GM18861 (cell line): ENCODE results near the gene DNAJC11.
"Not testable (repeated sequence)": the region's sequence is repeated elsewhere in the genome, so short reads cannot be mapped to it uniquely, and the experiment has no call there.

Experiments used
- ATAC-seq: cut with Tn5 transposase; IDR thresholded peaks from one replicate; pipeline ENCODE4 v1.9.1; 2021; ENCODE audit not compliant: unreplicated experiment

The DNAJC11 gene

GRCh38 chr1:6601923-6602668 lies 99.5 kb downstream of the DNAJC11 start:
- ATAC-seq: peak; percentile 2

GRCh38 chr1:6601049-6601922 lies 100.3 kb downstream of the DNAJC11 start:
- ATAC-seq: peak; percentile 30

GRCh38 chr1:6600410-6601048 lies 101.1 kb downstream of the DNAJC11 start:
- no peak for ATAC-seq

GRCh38 chr1:6599991-6600390 lies 101.6 kb downstream of the DNAJC11 start:
- not testable (repeated sequence) for ATAC-seq

GRCh38 chr1:6599141-6599975 lies 102.3 kb downstream of the DNAJC11 start:
- no peak for ATAC-seq

GRCh38 chr1:6597777-6598131 lies 103.9 kb downstream of the DNAJC11 start:
- no peak for ATAC-seq

- no peak for ATAC-seq
Measured at GRCh38 chr1:6596886-6597776, 104.5 kb downstream of the DNAJC11 start.

GRCh38 chr1:6596351-6596750 lies 105.3 kb downstream of the DNAJC11 start:
- no peak for ATAC-seq

GRCh38 chr1:6594977-6595740 lies 106.5 kb downstream of the DNAJC11 start:
- no peak for ATAC-seq

GRCh38 chr1:6593810-6594209 lies 107.8 kb downstream of the DNAJC11 start:
- no peak for ATAC-seq

GRCh38 chr1:6592865-6593593 lies 108.6 kb downstream of the DNAJC11 start:
- no peak for ATAC-seq

- no peak for ATAC-seq
Measured at GRCh38 chr1:6592441-6592840, 109.2 kb downstream of the DNAJC11 start.

- ATAC-seq: no peak
Measured at GRCh38 chr1:6591644-6592043, 110.0 kb downstream of the DNAJC11 start.

GRCh38 chr1:6591222-6591621 lies 110.4 kb downstream of the DNAJC11 start:
- ATAC-seq: no peak

GRCh38 chr1:6590046-6590445 lies 111.6 kb downstream of the DNAJC11 start:
- ATAC-seq: no peak

GRCh38 chr1:6588893-6589520 lies 112.6 kb downstream of the DNAJC11 start:
- ATAC-seq: no peak

- no peak for ATAC-seq
Measured at GRCh38 chr1:6588128-6588892, 113.3 kb downstream of the DNAJC11 start.
